ENCODE measurements around the gene RPS19.

Gene RPS19

GRCh38 chr19:41915776-41916414, 55.8 kb downstream of the RPS19 start:
- no peak for DNase-seq

DNA sequence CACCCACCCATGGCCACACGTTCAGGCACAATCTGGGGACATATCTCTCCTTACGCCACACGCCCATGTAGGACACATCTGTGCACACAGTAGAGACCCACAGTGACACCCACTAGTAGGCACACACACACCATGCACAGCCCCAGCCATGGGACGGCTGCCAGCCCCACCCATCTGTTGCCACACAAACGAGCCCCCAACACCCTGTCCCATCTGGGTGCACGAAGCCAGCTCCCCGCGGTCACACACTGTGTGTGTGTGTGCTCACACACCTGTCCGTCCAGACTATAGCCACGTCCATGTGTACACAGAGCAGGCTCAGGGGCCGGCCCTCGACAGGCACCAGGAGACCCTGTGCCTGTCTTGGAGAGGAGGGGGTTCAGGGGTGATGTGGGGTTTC, 57.6 kb downstream of the RPS19 start:
- no peak for DNase-seq

DNA sequence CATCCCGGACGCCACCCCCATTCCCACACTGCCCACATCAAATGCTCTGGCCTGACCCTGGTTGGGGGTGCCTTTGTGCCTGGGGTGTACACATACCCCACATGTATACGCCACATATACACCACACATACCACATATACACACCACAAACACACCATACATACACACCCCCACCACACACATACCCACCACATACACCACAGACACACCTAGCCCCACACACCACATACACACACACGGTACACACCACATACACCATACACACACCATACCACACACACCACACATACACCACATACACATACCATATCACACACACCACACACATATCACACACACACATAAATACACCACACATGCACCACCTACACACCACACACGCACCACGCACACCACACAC, 58.0 kb downstream of the RPS19 start:
- DNase-seq = no peak

DNA sequence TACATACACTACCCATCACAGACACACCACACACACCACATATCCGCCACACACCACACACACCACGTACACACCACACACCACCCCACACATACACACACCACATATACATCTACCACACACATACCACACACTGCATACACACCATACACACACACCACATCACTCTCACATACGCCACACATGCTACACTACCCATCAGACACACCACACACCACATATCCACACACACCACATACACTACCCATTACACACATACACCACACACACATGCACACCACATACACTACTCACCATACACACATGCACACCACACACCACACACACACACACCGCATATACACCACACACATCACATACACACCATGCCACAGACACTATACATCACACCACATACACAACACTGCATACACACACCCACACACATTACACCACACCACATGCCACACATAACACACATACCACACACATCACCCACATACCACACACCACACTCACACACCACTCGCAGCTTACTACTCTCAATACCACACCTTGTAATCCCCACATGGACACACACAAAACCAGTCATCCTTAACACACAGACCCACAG, 58.7 kb downstream of the RPS19 start:
- DNase-seq = no peak

GRCh38 chr19:41919948-41920712, 60.1 kb downstream of the RPS19 start:
- DNase-seq = no peak

- DNase-seq = no peak
Observed at GRCh38 chr19:41920882-41921576, 61.0 kb downstream of the RPS19 start.

DNA sequence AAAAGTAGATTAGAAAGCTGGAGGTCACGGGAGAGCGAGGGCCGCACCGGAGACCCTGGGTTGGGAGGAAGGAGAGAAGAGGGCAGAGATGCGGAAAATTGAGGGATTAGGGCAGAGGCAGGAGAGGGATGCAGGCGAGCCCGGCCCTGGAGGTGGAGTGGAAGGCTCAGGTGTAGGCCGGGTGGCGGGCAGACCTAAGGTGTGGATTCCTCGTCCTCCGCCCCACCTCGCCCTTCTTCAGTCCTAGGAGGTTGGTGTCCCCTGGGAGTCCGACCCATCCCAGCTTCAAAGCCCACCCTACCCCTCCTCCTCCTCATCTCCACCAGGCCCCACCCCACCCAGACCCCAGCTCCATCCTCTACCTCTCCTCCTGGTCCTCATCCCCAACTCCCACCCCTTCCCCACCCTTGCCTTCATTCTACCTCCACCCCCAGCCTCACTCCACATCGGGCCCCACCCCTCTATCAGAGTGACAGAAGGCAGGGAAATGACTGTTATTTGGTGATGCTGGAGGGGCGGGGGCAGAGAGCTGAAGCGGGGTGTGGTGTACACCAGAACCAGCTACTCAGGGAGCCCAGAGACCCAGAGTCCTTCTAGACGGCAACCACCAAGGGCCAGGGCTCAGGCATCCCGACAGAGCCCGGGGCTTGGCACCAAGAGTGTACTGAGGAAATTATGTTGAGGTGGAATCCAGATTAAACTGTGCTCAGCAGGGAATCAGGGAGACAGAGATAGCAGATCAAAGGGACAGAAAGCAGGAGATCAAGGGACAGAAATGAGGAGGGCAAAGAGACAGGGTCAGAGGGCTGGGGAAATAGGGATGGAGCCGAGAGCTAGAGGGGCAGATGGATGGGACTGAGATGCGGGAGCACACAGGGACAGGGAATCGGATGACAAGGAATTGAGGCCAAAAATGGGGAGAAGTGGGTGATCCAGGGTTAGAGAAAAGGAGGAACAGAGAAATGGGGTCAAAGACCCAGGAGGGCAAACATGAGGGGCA, 61.8 kb downstream of the RPS19 start:
- no peak for DNase-seq

Data from stimulated activated CD8-positive, alpha-beta memory T cell treated with anti-CD3 and anti-CD28 coated beads, Interleukin-4, amount 100 ng/mL, for 48 hours (primary cell).